Endothelial cell (in vitro differentiated cells): ENCODE measurements around the gene MRPL27. TPM values are rescaled to one million over a fixed set of nuclear protein-coding genes. Genes with fewer than 3 reads are reported as not detected.

Experiments
- DNase-seq: peaks from one replicate; pipeline ENCODE4 v3.0.0; 2021; ENCODE audit warnings: low spot score
- H3K27ac Mint-ChIP-seq: one replicate; pipeline ENCODE4 v1.8.0; 2021; ENCODE audit warnings: mixed read lengths, inconsistent platforms; ENCODE audit not compliant: unreplicated experiment
- H3K27me3 Mint-ChIP-seq: one replicate; pipeline ENCODE4 v1.8.0; 2021; ENCODE audit warnings: mild to moderate bottlenecking, moderate library complexity, mixed read lengths, inconsistent platforms; ENCODE audit not compliant: unreplicated experiment
- H3K36me3 Mint-ChIP-seq: one replicate; pipeline ENCODE4 v1.8.0; 2021; ENCODE audit warnings: mild to moderate bottlenecking, low read depth, mixed read lengths, inconsistent platforms; ENCODE audit not compliant: unreplicated experiment
- H3K4me1 Mint-ChIP-seq: one replicate; pipeline ENCODE4 v1.8.0; 2021; ENCODE audit warnings: mild to moderate bottlenecking, mixed read lengths, inconsistent platforms; ENCODE audit not compliant: unreplicated experiment
- H3K4me3 Mint-ChIP-seq: one replicate; pipeline ENCODE4 v1.8.0; 2021; ENCODE audit warnings: mild to moderate bottlenecking, mixed read lengths, inconsistent platforms; ENCODE audit not compliant: unreplicated experiment
- H3K9me3 Mint-ChIP-seq: one replicate; pipeline ENCODE4 v1.8.0; 2021; ENCODE audit warnings: mixed read lengths, inconsistent platforms; ENCODE audit not compliant: unreplicated experiment
- total RNA-seq: library from RNA; stranded (reverse); fragmentation: NEBNext Ultra II Directional; extraction: Animal tissue kit (Norgen Biotek cat#: 25700); gene quantifications from one replicate; pipeline ENCODE4 v1.2.1, GENCODE V29; 2021; ENCODE audit not compliant: unreplicated experiment
- TF ChIP-seq, protein P1 (sequence below): fragments of 200-600 bp; sonication (generic); IDR thresholded peaks from one replicate; pipeline ENCODE4 v1.5.0; 2021; ENCODE audit warnings: antibody characterized with exemption; ENCODE audit not compliant: unreplicated experiment

The MRPL27 gene
- total RNA-seq, 1 donor from 2014 or later = 38.9 TPM

DNA sequence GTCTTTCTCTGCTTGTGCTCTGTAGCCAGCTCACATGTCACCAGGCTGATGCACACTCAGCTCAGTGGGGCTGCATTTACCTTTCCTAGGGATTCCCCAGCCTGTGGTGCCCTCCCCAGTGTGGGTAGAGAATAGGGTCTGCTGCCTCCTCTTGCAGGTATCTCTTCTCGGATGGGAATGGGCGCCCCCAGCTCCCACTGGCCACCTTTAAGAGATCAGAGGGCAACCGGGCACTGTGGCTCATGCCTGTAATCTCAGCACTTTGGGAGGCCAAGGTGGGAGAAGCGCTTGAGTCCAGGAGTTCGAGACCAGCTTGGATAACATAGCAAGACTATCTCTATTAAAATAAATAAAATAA lies 23.8 kb downstream of the MRPL27 start:
- no peak for DNase-seq
- H3K9me3 Mint-ChIP-seq = no peaks in the 10 kb centered on the region

DNA sequence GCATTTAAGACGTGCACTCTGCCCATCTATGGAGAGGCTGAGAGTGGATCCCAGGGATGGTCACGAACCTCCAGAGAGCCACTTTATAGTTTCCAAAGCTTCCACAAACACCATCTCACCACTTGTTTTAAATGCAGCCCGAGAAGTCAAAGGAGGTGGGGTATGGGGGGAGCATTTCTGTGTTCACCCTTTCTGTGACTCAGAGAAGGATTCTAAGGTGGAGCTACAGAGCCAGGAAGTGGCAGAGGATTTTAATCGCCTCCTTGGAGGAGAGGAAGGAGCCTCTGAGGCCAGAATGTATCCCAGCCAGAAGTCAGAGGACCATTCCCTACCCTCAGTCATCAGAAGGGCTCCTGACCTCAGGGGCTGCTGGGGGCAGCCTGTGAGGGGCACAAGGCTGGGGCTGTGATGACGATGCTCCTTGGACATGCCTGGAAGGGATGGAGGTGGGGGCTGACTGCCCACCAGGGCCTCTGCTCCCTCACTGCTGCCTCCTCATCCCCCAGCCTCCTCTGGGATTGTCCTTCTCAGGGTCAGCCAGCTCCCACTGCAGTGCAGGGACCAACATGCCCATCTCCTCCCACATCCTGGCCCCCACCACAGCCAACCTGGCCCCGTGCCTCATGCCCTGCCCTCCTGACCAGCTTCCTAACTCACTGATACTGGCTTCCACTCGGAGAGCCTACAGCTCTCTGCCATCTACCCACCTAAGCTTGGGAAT lies 24.3 kb downstream of the MRPL27 start:
- TF ChIP-seq, protein P1, sequence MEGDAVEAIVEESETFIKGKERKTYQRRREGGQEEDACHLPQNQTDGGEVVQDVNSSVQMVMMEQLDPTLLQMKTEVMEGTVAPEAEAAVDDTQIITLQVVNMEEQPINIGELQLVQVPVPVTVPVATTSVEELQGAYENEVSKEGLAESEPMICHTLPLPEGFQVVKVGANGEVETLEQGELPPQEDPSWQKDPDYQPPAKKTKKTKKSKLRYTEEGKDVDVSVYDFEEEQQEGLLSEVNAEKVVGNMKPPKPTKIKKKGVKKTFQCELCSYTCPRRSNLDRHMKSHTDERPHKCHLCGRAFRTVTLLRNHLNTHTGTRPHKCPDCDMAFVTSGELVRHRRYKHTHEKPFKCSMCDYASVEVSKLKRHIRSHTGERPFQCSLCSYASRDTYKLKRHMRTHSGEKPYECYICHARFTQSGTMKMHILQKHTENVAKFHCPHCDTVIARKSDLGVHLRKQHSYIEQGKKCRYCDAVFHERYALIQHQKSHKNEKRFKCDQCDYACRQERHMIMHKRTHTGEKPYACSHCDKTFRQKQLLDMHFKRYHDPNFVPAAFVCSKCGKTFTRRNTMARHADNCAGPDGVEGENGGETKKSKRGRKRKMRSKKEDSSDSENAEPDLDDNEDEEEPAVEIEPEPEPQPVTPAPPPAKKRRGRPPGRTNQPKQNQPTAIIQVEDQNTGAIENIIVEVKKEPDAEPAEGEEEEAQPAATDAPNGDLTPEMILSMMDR = no peak
- no peaks in the 10 kb centered on the region for H3K9me3 Mint-ChIP-seq
- H3K4me3 Mint-ChIP-seq = peak overlapping the region; percentile 39
- peaks cover 20% of the 10 kb centered on the region for H3K36me3 Mint-ChIP-seq
- H3K27ac Mint-ChIP-seq = no peak overlapping the region
- peaks cover 29% of the 10 kb centered on the region for H3K4me1 Mint-ChIP-seq
- no peak for DNase-seq
- peaks cover 16% of the 10 kb centered on the region for H3K27me3 Mint-ChIP-seq

More for the DNA sequence above, 23.8 kb downstream of the MRPL27 start:
- H3K27ac Mint-ChIP-seq = no peak overlapping the region
- H3K27me3 Mint-ChIP-seq = peaks cover 16% of the 10 kb centered on the region
- peaks cover 29% of the 10 kb centered on the region for H3K4me1 Mint-ChIP-seq
- H3K4me3 Mint-ChIP-seq = no peak overlapping the region
- H3K36me3 Mint-ChIP-seq = peaks cover 20% of the 10 kb centered on the region
- TF ChIP-seq, protein P1 = no peak

DNA sequence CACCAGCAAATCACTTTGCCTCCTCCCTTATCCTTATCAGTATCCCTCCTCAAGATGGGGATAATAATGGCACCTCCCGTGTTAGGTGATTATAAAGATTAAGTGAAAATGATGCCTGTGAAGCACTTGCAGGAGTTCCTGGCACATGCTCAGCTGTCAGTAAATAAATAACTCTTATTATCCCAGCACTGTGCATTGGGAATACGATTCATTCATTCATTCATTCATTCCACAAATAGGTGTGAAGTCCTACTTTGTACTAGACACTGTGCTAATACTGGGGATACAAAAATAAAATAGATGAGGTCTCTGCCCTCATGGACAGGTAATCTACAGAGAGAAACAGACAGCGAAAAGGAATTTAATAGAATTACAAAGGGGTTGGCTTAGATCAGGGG lies 25.1 kb downstream of the MRPL27 start:
- no peak for DNase-seq
- Mint-ChIP-seq H3K27me3 (peaks cover 16% of the 10 kb centered on the region), H3K36me3 (peaks cover 14% of the 10 kb centered on the region), H3K4me1 (peaks cover 29% of the 10 kb centered on the region), H3K27ac (peak overlapping the region; percentile 83), H3K9me3 (no peaks in the 10 kb centered on the region), H3K4me3 (peak overlapping the region; percentile 94)
- TF ChIP-seq, protein P1 = no peak

DNA sequence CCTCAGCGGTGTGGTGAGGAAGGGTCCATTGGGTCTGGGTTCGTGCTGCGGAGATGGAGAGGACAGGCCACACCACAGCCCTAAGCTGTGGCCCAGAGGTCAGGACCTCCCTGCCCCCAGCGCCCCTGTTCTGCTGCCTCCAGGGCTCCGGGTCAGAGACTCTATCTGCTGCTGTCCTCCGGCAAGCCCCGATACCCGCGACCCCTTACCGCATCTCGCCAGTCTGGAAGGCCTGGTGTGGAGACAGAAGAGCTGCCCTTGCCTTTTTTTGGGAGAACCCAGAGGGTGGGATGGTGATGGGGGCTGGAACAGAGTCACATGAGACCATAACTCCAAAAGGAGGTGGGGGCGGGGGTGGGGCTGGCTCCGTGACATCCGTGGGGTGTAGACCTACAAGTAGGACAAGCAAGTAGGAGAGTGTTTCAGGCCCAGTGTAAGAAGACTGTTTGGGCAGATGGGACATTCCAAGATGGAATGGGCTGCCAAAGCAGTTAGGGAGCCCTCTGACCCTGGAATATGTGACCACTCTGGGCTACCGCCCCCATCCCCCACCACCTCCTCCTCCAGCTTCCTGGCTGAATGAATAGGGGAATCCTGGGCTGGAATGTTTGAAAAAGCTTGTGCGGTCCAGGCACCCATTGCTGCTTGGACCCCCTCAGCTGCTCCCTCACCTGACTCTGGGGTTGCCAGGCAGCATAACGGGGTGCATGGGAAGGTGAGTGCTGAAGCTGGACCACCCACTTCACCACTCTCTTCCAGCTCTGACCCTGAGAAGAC lies 25.7 kb downstream of the MRPL27 start:
- DNase-seq = no peak
- Mint-ChIP-seq H3K36me3 (peaks cover 13% of the 10 kb centered on the region), H3K4me3 (peak overlapping the region; percentile 94), H3K9me3 (no peaks in the 10 kb centered on the region), H3K4me1 (peaks cover 29% of the 10 kb centered on the region), H3K27me3 (peaks cover 16% of the 10 kb centered on the region), H3K27ac (peak overlapping the region; percentile 83)
- TF ChIP-seq, protein P1 = no peak
